Neural progenitor cell (in vitro differentiated cells): ENCODE data around the gene SHC3. TPM values are rescaled to one million over a fixed set of nuclear protein-coding genes. Genes with fewer than 3 reads are reported as not detected.

Experiments
- DNase-seq: peaks from one replicate; pipeline ENCODE4 v3.0.0-alpha.2; 2016; ENCODE audit warnings: low spot score
- H2AFZ ChIP-seq: fragments of 200-600 bp; sonication (generic); replicated peaks from 2 replicates; pipeline ENCODE4 v1.6.1; 2016; ENCODE audit warnings: antibody characterized with exemption
- H3F3A ChIP-seq: fragments of 200-600 bp; sonication (generic); 2 replicates; pipeline ENCODE4 v1.6.1; 2016; ENCODE audit warnings: antibody characterized with exemption, low read depth
- H3K27ac ChIP-seq: fragments of 200-600 bp; sonication (generic); 2 replicates; pipeline ENCODE4 v1.5.1; 2016; ENCODE audit warnings: mild to moderate bottlenecking
- H3K27me3 ChIP-seq: fragments of 200-600 bp; sonication (generic); 2 replicates; pipeline ENCODE4 v1.6.1; 2016; ENCODE audit warnings: mild to moderate bottlenecking, moderate library complexity
- H3K36me3 ChIP-seq: fragments of 200-600 bp; sonication (generic); 2 replicates; pipeline ENCODE4 v1.5.1; 2016
- H3K4me1 ChIP-seq: fragments of 200-600 bp; sonication (generic); 2 replicates; pipeline ENCODE4 v1.6.1; 2016; ENCODE audit warnings: mixed run types
- H3K4me2 ChIP-seq: fragments of 200-600 bp; sonication (generic); 2 replicates; pipeline ENCODE4 v1.6.1; 2016
- H3K4me3 ChIP-seq: fragments of 200-600 bp; sonication (generic); 2 replicates; pipeline ENCODE4 v1.5.1; 2016
- H3K79me2 ChIP-seq: fragments of 200-600 bp; sonication (generic); 2 replicates; pipeline ENCODE4 v1.6.1; 2016; ENCODE audit warnings: low read depth
- H3K9ac ChIP-seq: fragments of 200-600 bp; sonication (generic); 2 replicates; pipeline ENCODE4 v1.6.1; 2016
- H3K9me3 ChIP-seq: fragments of 200-600 bp; sonication (generic); 2 replicates; pipeline ENCODE4 v1.5.1; 2016; ENCODE audit warnings: low read depth
- H4K20me1 ChIP-seq: fragments of 200-600 bp; sonication (generic); 2 replicates; pipeline ENCODE4 v1.6.1; 2016; ENCODE audit warnings: low read depth
- H3K27ac Mint-ChIP-seq: 3 replicates; pipeline ENCODE4 v1.8.0; 2021; ENCODE audit warnings: mixed read lengths
- H3K27me3 Mint-ChIP-seq: 2 replicates; pipeline ENCODE4 v1.8.0; 2022; ENCODE audit warnings: low read depth, mild to moderate bottlenecking, inconsistent platforms, moderate library complexity, mixed read lengths; ENCODE audit not compliant: insufficient read depth
- H3K36me3 Mint-ChIP-seq: 3 replicates; pipeline ENCODE4 v1.8.0; 2021; ENCODE audit warnings: mixed read lengths
- H3K4me1 Mint-ChIP-seq: 3 replicates; pipeline ENCODE4 v1.8.0; 2021; ENCODE audit warnings: mixed read lengths
- H3K4me3 Mint-ChIP-seq: 3 replicates; pipeline ENCODE4 v1.8.0; 2021; ENCODE audit warnings: mild to moderate bottlenecking, moderate library complexity, mixed read lengths
- H3K9me3 Mint-ChIP-seq: 3 replicates; pipeline ENCODE4 v1.8.0; 2020; ENCODE audit warnings: mixed read lengths
- CTCF ChIP-seq: fragments of 200-600 bp; sonication (generic); IDR thresholded peaks from 2 replicates; pipeline ENCODE4 v1.5.1; 2017; ENCODE audit warnings: antibody characterized with exemption, mild to moderate bottlenecking
- EZH2 ChIP-seq: fragments of 200-600 bp; sonication (generic); IDR thresholded peaks from 2 replicates; pipeline ENCODE4 v1.6.1; 2017; ENCODE audit warnings: antibody characterized with exemption, mild to moderate bottlenecking, moderate library complexity
- EZH2phosphoT487 ChIP-seq: fragments of 200-600 bp; sonication (generic); IDR thresholded peaks from 2 replicates; pipeline ENCODE4 v1.6.1; 2017; ENCODE audit warnings: antibody characterized with exemption
- total RNA-seq: library from RNA; depleted of rRNA; stranded (reverse); fragments of >200 nt; gene quantifications from 2 replicates; pipeline ENCODE4 v1.2.3, GENCODE V29; 2015; ENCODE audit warnings: low replicate concordance

SHC3 gene
- total RNA-seq, 1 donor from 2014 or later: 0.64 TPM

- Mint-ChIP-seq H3K27ac (no peak overlapping the region), H3K36me3 (peaks cover 3% of the 10 kb centered on the region), H3K4me1 (no peaks in the 10 kb centered on the region), H3K4me3 (no peak overlapping the region), H3K27me3 (no peaks in the 10 kb centered on the region), H3K9me3 (peaks cover 20% of the 10 kb centered on the region)
- no peak overlapping the region for H3K9ac ChIP-seq
- H3K4me3 ChIP-seq: no peak overlapping the region
- no peaks in the 10 kb centered on the region for H3K36me3 ChIP-seq
- H3F3A ChIP-seq: peaks cover 13% of the 10 kb centered on the region
- H3K9me3 ChIP-seq: no peaks in the 10 kb centered on the region
- no peaks in the 10 kb centered on the region for H3K27me3 ChIP-seq
- H3K27ac ChIP-seq: peak overlapping the region; percentile 30
- H3K4me1 ChIP-seq: no peaks in the 10 kb centered on the region
- H3K79me2 ChIP-seq: no peaks in the 10 kb centered on the region
- no peak for DNase-seq
- H3K4me2 ChIP-seq: no peak overlapping the region
- H2AFZ ChIP-seq: no peak overlapping the region
- H4K20me1 ChIP-seq: no peaks in the 10 kb centered on the region
- TF ChIP-seq CTCF: no peak
- TF ChIP-seq EZH2: no peak
- TF ChIP-seq EZH2phosphoT487: no peak
Observed at GRCh38 chr9:88980740-88981203, 197.8 kb downstream of the SHC3 start.

- Histone ChIP-seq H4K20me1 (no peaks in the 10 kb centered on the region), H3K9me3 (no peaks in the 10 kb centered on the region), H2AFZ (no peak overlapping the region), H3K27ac (no peak overlapping the region), H3K4me3 (no peak overlapping the region), H3K36me3 (no peaks in the 10 kb centered on the region), H3K4me1 (no peaks in the 10 kb centered on the region), H3K27me3 (no peaks in the 10 kb centered on the region), H3K9ac (no peak overlapping the region), H3K79me2 (no peaks in the 10 kb centered on the region), H3K4me2 (no peak overlapping the region), H3F3A (peaks cover 13% of the 10 kb centered on the region)
- no peak overlapping the region for H3K27ac Mint-ChIP-seq
- DNase-seq: no peak
- no peak overlapping the region for H3K4me3 Mint-ChIP-seq
- no peak for TF ChIP-seq CTCF
- no peak for TF ChIP-seq EZH2phosphoT487
- TF ChIP-seq EZH2: no peak
- no peaks in the 10 kb centered on the region for H3K27me3 Mint-ChIP-seq
- peaks cover 3% of the 10 kb centered on the region for H3K36me3 Mint-ChIP-seq
- peaks cover 20% of the 10 kb centered on the region for H3K9me3 Mint-ChIP-seq
- no peaks in the 10 kb centered on the region for H3K4me1 Mint-ChIP-seq
Observed at GRCh38 chr9:88979791-88980190, 198.8 kb downstream of the SHC3 start.

GRCh38 chr9:88979021-88979420 lies 199.6 kb downstream of the SHC3 start:
- TF ChIP-seq CTCF (no peak), EZH2 (no peak), EZH2phosphoT487 (no peak)
- no peaks in the 10 kb centered on the region for H3K9me3 ChIP-seq
- Mint-ChIP-seq H3K27me3 (no peaks in the 10 kb centered on the region), H3K4me1 (no peaks in the 10 kb centered on the region), H3K27ac (no peak overlapping the region), H3K4me3 (no peak overlapping the region), H3K36me3 (peaks cover 3% of the 10 kb centered on the region), H3K9me3 (peaks cover 20% of the 10 kb centered on the region)
- no peak overlapping the region for H3K4me3 ChIP-seq
- no peaks in the 10 kb centered on the region for H3K36me3 ChIP-seq
- no peaks in the 10 kb centered on the region for H3K27me3 ChIP-seq
- no peak for DNase-seq
- no peaks in the 10 kb centered on the region for H4K20me1 ChIP-seq
- no peak overlapping the region for H3K9ac ChIP-seq
- H3F3A ChIP-seq: peaks cover 19% of the 10 kb centered on the region
- H3K79me2 ChIP-seq: no peaks in the 10 kb centered on the region
- H3K4me2 ChIP-seq: no peak overlapping the region
- no peak overlapping the region for H2AFZ ChIP-seq
- H3K27ac ChIP-seq: no peak overlapping the region
- no peaks in the 10 kb centered on the region for H3K4me1 ChIP-seq
